Inferior parietal cortex (tissue), 1 donor: Measurements from ENCODE around the gene FBXL17.

Source experiments
- DNase-seq: peaks from one replicate; pipeline ENCODE4 v3.0.0-alpha.2; 2016; ENCODE audit errors: extremely low spot score

Gene FBXL17

GRCh38 chr5:107916731-107917725 lies 464.9 kb downstream of the FBXL17 start:
- DNase-seq, result peak; percentile 52

- DNase-seq, result peak; percentile 43
These were observed 466.6 kb downstream of the FBXL17 start for GRCh38 chr5:107915176-107915812.

- no peak for DNase-seq
These were observed 468.4 kb downstream of the FBXL17 start for GRCh38 chr5:107913494-107913893.

- DNase-seq, result no peak
These were observed 481.2 kb downstream of the FBXL17 start for GRCh38 chr5:107900721-107901120.

- no peak for DNase-seq
These were observed 487.5 kb downstream of the FBXL17 start for GRCh38 chr5:107894361-107894760.

GRCh38 chr5:107893642-107894041 lies 488.3 kb downstream of the FBXL17 start:
- DNase-seq, result no peak

- DNase-seq, result no peak
These were observed 492.5 kb downstream of the FBXL17 start for GRCh38 chr5:107889387-107889786.

- DNase-seq, result no peak
These were observed 493.4 kb downstream of the FBXL17 start for GRCh38 chr5:107888541-107888940.

GRCh38 chr5:107887166-107887943 lies 494.5 kb downstream of the FBXL17 start:
- DNase-seq, result no peak

- DNase-seq, result no peak
These were observed 496.3 kb downstream of the FBXL17 start for GRCh38 chr5:107885601-107886000.

- DNase-seq, result no peak
These were observed 497.0 kb downstream of the FBXL17 start for GRCh38 chr5:107884871-107885270.

GRCh38 chr5:107878661-107879060 lies 503.2 kb downstream of the FBXL17 start:
- DNase-seq, result no peak

GRCh38 chr5:107876906-107877305 lies 505.0 kb downstream of the FBXL17 start:
- DNase-seq, result no peak

- no peak for DNase-seq
These were observed 505.6 kb downstream of the FBXL17 start for GRCh38 chr5:107876261-107876660.

GRCh38 chr5:107875833-107876232 lies 506.1 kb downstream of the FBXL17 start:
- DNase-seq, result no peak

GRCh38 chr5:107874795-107875194 lies 507.1 kb downstream of the FBXL17 start:
- DNase-seq, result no peak

GRCh38 chr5:107873877-107874276 lies 508.0 kb downstream of the FBXL17 start:
- DNase-seq, result no peak

- DNase-seq, result no peak
These were observed 510.9 kb downstream of the FBXL17 start for GRCh38 chr5:107871023-107871422.

GRCh38 chr5:107869438-107870115 lies 512.3 kb downstream of the FBXL17 start:
- no peak for DNase-seq

GRCh38 chr5:107868650-107869409 lies 513.1 kb downstream of the FBXL17 start:
- DNase-seq, result no peak

- DNase-seq, result no peak
These were observed 514.6 kb downstream of the FBXL17 start for GRCh38 chr5:107867266-107867665.
